ENCODE measurements around the gene MCOLN3.

DNA sequence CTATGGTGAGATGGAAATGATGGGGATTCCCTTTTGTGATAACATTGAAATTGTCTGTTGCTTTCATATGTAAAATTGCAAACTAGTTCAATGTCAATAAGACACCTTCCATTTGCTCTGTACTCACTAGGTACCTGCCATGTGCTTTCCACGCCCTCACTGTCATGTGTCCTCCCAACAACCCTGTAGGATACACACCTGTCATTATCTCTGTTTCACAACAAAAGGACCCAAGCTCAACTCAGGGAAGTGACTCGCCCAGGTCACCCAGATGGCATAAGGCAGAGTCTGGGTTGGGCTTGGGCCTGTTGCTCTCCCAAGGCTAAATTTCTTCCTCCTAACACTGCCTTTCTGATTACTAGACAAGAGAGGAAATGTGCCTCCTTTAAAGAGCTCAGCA lies 45.3 kb upstream of the MCOLN3 start:
- no peak for TF ChIP-seq POLR2A (IDR thresholded peaks at IDR 0.05)
- TF ChIP-seq, protein P1, sequence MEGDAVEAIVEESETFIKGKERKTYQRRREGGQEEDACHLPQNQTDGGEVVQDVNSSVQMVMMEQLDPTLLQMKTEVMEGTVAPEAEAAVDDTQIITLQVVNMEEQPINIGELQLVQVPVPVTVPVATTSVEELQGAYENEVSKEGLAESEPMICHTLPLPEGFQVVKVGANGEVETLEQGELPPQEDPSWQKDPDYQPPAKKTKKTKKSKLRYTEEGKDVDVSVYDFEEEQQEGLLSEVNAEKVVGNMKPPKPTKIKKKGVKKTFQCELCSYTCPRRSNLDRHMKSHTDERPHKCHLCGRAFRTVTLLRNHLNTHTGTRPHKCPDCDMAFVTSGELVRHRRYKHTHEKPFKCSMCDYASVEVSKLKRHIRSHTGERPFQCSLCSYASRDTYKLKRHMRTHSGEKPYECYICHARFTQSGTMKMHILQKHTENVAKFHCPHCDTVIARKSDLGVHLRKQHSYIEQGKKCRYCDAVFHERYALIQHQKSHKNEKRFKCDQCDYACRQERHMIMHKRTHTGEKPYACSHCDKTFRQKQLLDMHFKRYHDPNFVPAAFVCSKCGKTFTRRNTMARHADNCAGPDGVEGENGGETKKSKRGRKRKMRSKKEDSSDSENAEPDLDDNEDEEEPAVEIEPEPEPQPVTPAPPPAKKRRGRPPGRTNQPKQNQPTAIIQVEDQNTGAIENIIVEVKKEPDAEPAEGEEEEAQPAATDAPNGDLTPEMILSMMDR (IDR thresholded peaks at IDR 0.05), result no peak
